ENCODE measurements around the gene VAV2.
"Not testable (repeated sequence)": the region's sequence is repeated elsewhere in the genome, so short reads cannot be mapped to it uniquely, and the experiment has no call there.

Gene VAV2

DNA sequence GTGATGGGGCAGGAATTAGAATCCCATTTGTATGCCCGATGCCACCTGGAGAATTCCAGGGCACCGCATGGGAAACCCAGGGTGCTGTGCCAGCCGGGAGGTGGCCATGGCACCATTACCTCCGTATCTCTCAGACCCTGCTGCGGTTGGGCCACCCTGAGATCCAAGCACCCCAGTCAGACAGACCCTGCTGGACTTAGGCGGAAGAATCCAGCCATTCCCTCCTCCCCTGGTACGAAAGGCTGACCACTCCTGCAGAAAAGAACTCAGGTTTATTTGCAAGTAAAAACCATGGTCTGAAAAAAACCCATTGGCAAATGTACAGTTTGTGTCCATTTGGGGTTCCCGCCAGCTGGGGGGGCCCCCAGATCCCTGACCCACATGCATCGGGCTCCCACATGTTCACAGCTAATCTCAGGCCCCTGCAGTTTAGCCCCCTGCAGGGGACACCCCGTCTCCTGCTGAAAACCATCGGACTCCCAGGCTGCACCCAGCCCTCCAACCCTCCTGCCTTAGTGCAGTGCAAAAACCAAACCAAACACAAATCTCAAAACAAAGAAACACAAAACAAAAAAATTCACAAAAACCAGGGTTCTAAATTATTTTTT lies 230.4 kb downstream of the VAV2 start:
- in situ Hi-C loops (cut with HindIII; ENCODE audit: low sequenced_read_pairs), result no loop called here

GRCh38 chr9:133760713-133761290 lies 231.3 kb downstream of the VAV2 start:
- in situ Hi-C loops (cut with HindIII; ENCODE audit: low sequenced_read_pairs), result no loop called here

- in situ Hi-C loops (cut with HindIII; ENCODE audit: low sequenced_read_pairs), result no loop called here
These were observed 232.2 kb downstream of the VAV2 start for GRCh38 chr9:133759946-133760345.

DNA sequence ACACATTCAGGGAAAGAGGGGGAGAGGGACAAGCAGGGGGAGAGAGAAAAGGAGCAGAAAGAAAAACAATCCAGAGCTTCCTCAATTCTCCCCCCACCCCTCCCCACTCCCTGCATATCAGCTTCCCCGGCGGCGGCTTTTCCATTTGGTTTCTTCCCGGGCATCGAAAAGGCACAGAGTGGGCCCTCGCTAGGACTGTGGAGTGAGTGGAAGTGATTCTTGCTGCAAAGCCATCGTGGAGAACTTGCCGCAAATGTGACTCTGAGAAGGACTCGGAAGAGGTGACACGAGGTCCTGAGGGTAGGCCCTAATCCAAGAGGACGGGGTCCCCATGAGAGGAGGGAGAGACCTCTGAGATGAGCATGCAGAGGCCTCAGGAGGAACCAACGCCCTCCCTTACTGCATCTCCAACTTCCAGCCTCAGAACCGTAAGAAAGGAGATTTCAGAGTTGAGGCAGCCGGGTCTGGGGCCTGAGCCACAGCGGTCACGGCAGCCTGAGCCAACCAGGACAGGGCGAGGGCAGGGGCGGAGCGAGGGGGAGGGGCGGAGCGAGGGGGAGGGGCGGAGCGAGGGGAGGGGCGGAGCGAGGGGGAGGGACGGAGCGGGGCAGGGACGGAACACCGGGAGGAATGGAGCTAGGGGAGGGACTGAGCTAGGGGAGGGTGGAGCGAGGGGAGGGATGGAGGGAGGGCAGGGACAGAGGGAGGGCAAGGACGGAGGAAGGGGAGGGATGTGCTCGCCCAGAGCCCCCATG lies 232.8 kb downstream of the VAV2 start:
- in situ Hi-C loops (cut with HindIII; ENCODE audit: low sequenced_read_pairs), result no loop called here

GRCh38 chr9:133758228-133758627 lies 233.9 kb downstream of the VAV2 start:
- in situ Hi-C loops (cut with HindIII; ENCODE audit: low sequenced_read_pairs), result no loop called here

GRCh38 chr9:133754688-133755227 lies 237.4 kb downstream of the VAV2 start:
- in situ Hi-C loops (cut with HindIII; ENCODE audit: low sequenced_read_pairs), result no loop called here

DNA sequence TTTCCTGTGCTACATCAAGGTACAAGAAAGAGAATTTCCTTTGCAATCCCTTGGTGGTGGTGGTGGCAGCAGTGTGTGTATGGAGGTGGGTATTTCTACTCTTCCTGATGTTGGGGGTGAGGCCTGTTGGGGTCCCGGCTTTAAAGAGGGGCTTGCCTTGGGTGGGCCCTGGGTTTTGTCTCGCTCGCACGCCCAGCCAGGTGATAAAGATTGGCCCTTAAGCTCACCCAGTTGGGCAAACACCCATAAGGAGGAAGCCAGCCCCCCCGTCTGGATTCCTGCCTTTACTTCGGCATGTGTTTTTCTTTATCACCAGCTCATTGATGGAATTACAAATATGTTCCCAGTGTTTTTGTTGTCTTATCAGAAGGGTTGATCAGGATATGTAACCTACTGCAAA lies 237.9 kb downstream of the VAV2 start:
- in situ Hi-C loops (cut with HindIII; ENCODE audit: low sequenced_read_pairs), result no loop called here

DNA sequence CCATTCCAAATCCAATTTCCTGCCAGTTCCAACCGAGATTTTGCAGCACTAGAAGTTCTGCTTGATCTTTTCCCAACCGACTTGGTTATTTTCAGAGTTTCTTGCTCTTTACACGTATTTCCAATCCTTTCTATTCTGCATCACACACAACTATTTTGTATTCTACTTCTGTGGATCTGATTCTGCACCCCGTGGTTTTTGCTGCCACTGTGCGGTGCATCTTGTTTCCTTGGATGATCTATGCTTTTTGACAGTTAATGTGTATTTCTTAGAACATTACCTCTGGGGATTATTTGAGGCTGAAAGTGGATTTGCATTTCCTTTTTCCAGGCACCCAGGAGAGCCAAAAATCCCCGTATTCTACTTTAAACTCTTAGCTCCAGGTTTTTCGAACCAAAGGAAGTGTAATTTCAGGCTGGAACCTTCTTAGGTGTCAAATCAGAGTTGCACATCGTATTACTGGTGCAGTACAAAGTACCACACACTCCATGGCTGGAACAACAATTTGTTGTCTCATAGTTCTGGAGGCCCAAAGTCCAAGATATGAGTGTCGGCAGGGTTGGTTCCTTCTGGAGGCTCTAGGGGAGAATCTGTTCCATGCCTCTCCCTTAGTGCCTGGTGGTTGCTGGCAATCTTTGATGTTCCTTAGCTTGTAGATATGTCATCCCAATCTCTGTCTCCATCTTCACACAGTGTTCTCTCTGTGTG lies 239.2 kb downstream of the VAV2 start:
- in situ Hi-C loops (cut with HindIII; ENCODE audit: low sequenced_read_pairs), result no loop called here

DNA sequence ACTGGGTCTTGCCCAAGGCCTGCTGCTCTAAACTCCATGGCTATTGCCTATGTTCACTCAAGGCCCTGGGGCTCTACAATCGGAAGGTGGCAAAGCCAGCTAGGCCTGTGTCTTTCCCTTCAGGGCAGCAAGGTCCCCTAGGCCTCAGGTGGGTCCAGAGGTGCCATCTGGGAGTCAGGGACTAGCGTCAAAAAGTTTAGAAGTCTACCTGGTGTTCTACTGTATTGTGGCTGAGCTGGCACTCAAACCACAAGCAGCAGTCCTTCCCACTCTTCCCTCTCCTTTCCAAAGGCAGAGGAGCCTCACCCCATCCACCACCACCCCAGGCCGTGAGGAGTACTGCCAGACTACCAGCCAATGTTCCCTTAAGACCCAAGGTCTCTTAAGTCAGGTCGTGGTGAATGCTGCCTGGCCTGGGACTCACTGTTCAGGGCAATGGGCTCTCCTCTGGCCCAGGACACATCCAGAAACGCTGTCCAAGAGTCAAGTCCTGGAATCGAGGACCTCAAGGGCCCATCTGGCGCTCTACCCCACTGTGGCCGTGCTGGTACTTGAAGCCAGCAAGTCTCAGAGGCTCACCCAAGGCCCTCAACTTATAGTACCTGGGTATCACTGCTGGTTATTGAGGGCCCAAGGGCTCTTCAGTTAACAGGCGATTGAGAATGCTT lies 241.0 kb downstream of the VAV2 start:
- in situ Hi-C loops (cut with HindIII; ENCODE audit: low sequenced_read_pairs), result no loop called here

- in situ Hi-C loops (cut with HindIII; ENCODE audit: low sequenced_read_pairs), result no loop called here
These were observed 244.8 kb downstream of the VAV2 start for GRCh38 chr9:133747309-133747708.

GRCh38 chr9:133744528-133744927 lies 247.6 kb downstream of the VAV2 start:
- in situ Hi-C loops (cut with HindIII; ENCODE audit: low sequenced_read_pairs), result not testable (repeated sequence)

DNA sequence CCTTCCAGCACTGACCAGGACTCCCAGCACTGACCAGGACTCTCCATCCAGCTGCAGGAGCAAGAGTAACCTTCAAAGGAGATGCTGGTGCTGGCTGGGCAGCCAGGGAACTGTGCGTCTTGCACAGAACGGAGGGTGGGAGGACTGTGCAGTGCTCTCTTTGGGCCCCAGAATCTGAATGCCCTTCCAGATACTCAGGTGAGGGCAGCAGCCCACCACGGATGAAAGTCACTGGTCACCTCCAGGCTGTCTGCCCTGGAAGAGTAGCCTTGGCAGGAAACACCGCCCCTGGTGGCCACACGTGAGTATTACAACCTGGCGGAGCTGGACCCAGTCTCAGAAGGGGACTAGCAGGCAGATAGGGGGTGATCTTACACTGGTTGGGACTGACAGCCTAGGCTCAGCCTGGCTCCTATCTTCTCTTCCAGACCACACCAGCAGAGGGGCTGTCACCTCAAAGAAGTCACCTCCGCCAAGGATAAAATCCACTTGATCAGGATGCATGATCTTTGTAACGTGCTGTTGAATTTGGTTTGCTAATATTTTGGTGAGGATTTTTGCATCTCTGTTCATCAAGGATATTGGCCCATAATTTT lies 249.2 kb downstream of the VAV2 start:
- in situ Hi-C loops (cut with HindIII; ENCODE audit: low sequenced_read_pairs), result no loop called here

- in situ Hi-C loops (cut with HindIII; ENCODE audit: low sequenced_read_pairs), result no loop called here
These were observed 249.9 kb downstream of the VAV2 start for GRCh38 chr9:133742251-133742650.

GRCh38 chr9:133741716-133742115 lies 250.4 kb downstream of the VAV2 start:
- in situ Hi-C loops (cut with HindIII; ENCODE audit: low sequenced_read_pairs), result no loop called here

DNA sequence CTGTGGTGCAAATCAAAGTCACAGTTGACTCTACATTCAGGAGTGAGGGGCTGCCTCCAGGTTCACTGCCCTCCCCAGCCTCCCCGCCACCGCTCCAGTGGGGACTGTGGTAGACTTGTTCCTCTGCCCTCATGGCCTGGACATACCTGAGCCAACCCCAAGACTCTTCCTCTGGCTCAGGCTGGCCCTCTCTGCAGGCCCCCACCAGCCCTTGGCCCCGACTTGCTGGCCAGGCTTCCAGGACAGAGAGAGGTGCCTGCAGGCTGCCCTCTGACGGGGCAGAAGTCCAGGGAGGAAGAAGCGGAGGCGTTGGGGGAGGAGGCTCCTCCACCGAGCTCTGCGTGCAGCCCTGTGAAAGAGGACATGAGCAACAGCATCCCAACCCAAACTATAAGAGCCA lies 251.2 kb downstream of the VAV2 start:
- in situ Hi-C loops (cut with HindIII; ENCODE audit: low sequenced_read_pairs), result no loop called here

DNA sequence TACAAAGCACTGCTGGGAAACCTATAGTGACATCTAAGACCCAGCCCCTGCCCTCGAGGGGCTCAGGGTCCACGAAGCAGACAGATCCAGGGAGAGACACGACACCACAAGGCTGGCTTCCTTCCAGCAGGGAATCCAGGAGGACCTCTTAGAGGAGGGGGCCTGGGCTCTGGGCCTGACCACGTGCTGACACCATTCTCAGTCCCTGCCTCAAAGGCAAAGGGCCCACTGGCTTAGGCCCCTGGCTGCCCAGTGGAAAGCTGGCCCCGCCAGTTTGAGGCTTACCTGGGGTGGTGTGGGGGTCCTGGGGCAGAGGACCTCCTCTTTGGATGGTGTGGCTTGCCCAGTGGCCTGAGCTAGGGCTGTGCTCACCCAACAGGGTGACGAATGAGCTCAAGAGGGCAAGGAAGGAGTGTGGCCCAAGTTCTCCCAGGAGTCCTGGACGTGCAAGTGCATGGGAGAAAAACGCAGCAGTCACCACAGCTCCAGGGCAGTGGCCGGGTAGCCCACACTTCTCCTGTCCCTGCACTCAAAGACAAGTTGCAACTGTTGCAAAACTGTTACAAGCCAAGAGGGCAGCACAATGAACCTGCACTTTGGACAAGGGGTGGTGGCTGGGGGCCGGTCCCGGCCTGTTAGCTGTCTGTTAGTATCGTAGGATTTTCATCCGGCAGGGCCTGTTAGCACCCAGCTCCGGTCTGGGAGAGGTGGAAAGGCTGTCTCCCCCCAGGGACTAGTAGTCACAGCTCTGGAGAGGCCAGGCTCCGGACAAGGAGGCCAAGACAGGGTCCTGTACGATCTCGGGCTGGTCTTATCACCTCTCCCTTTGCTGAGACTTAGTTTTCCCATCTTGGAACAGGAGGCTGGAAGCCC lies 252.5 kb downstream of the VAV2 start:
- in situ Hi-C loops (cut with HindIII; ENCODE audit: low sequenced_read_pairs), result no loop called here

DNA sequence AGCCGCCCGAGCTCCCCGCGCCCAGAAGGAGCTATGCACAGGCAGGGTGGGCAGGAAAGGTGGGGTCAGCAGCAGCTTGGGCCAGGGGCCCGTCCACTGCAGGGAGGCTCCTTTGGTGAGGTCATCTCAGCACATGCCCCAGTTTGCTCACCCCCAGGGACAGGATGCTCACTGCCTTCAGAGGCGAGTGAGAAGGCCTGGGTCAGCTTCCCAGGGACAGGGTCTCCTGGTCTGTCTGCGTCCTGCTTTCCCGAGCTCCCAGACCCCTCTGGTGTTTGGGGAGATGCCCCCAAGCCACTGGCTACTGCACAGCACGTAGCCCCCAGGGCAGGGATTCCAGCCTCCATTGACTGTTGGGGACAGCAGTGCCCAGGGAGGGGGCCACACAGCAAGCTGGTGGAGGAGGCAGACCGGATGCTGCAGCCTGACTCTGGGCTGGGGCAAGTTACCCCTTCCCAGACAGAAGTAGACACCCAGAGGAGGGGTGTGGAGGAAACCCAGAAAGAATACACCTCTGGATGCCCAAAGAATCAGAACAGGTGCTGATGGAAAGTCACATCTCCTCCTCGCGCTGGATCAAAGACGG lies 253.4 kb downstream of the VAV2 start:
- in situ Hi-C loops (cut with HindIII; ENCODE audit: low sequenced_read_pairs), result no loop called here

DNA sequence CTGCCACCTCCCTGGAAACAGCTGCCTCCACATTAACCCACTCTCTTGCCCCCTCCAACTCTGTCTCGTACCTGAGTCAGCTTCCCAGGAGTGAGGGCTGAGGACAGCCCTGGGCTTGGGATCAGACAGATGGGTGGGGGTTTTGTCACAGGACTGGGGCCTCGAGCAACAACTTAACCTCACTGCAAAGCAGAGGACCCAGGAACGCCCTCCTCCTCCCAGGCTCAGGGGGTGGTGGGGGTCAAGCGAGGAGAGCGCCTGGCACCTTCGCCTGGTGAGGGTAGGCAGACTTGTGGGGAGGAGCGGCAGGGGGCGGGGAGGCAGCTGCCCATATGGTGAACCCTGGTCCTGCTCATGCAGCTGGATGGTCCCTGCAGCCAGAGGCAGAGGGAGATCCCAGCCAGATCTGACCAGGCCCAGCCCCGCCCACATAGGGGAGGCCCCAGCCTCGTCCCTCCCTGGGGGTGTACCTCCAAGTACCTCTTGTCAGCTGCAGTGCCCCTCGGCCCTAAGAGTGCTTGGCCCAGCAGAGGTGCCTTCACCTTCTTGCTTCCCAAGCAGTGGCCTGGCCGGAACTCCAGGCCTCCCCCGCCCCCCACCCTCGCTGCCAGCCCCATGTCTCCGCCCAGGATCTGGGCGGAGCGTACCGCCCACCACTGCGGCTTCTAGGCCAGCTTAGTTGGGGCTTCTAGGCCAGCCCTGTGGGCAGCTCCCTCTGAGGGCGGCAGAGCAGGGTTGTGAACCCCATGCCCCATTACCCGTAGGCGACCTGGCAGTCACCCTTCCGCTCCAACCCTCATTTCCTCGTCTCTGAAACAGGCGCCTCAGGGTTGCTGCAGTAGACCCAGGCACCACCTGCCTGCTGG lies 254.1 kb downstream of the VAV2 start, which contains the start of gene SARDH:
SARDH (minus strand) TSS at position 579 of the 866 bp plus-strand sequence. CDS start 4,179 bp downstream, outside the sequence.
- in situ Hi-C loops (cut with HindIII; ENCODE audit: low sequenced_read_pairs), result no loop called here

Data from endothelial cell of hepatic sinusoid (primary cell).